Immature natural killer cell (primary cell): ENCODE results near the gene CDC42EP1. TPM values are rescaled to one million over a fixed set of nuclear protein-coding genes. Genes with fewer than 3 reads are reported as not detected.
"Not testable (repeated sequence)": the region's sequence is repeated elsewhere in the genome, so short reads cannot be mapped to it uniquely, and the experiment has no call there.

Experiments
- DNase-seq, 3 donors: peaks; one replicate each; pipeline ENCODE4 v3.0.0; 2022; ENCODE audit warnings: mixed read lengths in 1 of 3
- H3K27ac Mint-ChIP-seq, 6 donors: one replicate each; pipeline ENCODE4 v1.8.0; 2020; ENCODE audit warnings: mixed read lengths in 6 of 6, mild to moderate bottlenecking in 5 of 6, inconsistent platforms in 4 of 6, moderate library complexity in 3 of 6
- H3K27me3 Mint-ChIP-seq, 3 donors: one replicate each; pipeline ENCODE4 v1.8.0; 2020 to 2021; ENCODE audit warnings: low read depth in 3 of 3, mild to moderate bottlenecking in 3 of 3, mixed read lengths in 3 of 3, moderate library complexity in 3 of 3, inconsistent platforms in 1 of 3
- H3K36me3 Mint-ChIP-seq, 3 donors: one replicate each; pipeline ENCODE4 v1.8.0; 2020; ENCODE audit warnings: mixed read lengths in 3 of 3, inconsistent platforms in 2 of 3, mild to moderate bottlenecking in 2 of 3
- H3K4me1 Mint-ChIP-seq, 2 donors: one replicate each; pipeline ENCODE4 v1.8.0; 2020; ENCODE audit warnings: inconsistent platforms in 2 of 2, mild to moderate bottlenecking in 2 of 2, mixed read lengths in 2 of 2, moderate library complexity in 1 of 2
- H3K4me3 Mint-ChIP-seq, 5 donors: one replicate each; pipeline ENCODE4 v1.8.0; 2020; ENCODE audit warnings: mild to moderate bottlenecking in 5 of 5, mixed read lengths in 5 of 5, inconsistent platforms in 3 of 5, moderate library complexity in 3 of 5
- H3K9me3 Mint-ChIP-seq, 6 donors: one replicate each; pipeline ENCODE4 v1.8.0; 2020; ENCODE audit warnings: mild to moderate bottlenecking in 6 of 6, mixed read lengths in 6 of 6, inconsistent platforms in 4 of 6, moderate library complexity in 3 of 6
- polyA plus RNA-seq, 3 donors: library from polyadenylated mRNA; unstranded; fragments of 300-500 nt; fragmentation: Illumina TruSeq; gene quantifications; one replicate each; pipeline ENCODE4 v1.2.3, GENCODE V29; 2021

Gene CDC42EP1
- polyA plus RNA-seq, 3 donors from 2014 or later = 0.17 to 0.40 TPM; not detected in 1

DNA sequence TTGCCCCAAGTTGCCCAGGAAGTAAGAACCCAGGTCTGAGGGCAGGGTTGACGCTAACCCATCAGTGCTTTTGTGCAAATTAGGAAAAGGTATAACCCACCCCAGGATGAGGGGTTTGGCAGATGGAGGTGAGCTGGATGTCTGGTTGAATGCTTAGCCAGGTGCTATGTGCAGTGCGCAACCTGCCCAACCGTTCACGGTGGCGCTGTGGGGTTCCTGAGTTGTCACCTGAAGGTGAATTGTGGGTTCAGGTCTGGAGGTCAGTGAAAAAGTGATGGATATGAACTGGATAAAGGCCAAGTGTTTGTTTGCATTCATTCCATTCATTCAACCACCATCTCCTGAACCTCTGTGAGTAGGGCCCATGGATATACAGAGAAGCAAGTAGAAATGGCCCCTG lies 34.0 kb downstream of the CDC42EP1 start:
- peaks cover 11 to 14% of the 10 kb centered on the region in 2 donors for H3K4me1 Mint-ChIP-seq
- no peak overlapping the region for H3K4me3 Mint-ChIP-seq
- H3K36me3 Mint-ChIP-seq = no peaks in the 10 kb centered on the region
- no peak for DNase-seq
- H3K27ac Mint-ChIP-seq = no peak overlapping the region
- peaks cover 2 to 6% (median 3%) of the 10 kb centered on the region in 3 donors for H3K27me3 Mint-ChIP-seq
- no peaks in the 10 kb centered on the region for H3K9me3 Mint-ChIP-seq

GRCh38 chr22:37599153-37599552 lies 38.9 kb downstream of the CDC42EP1 start:
- H3K27me3 Mint-ChIP-seq = peaks cover 0 to 5% (median 2%) of the 10 kb centered on the region in 3 donors
- H3K36me3 Mint-ChIP-seq = no peaks in the 10 kb centered on the region
- H3K4me3 Mint-ChIP-seq = no peak overlapping the region
- no peak overlapping the region for H3K27ac Mint-ChIP-seq
- peaks cover 0 to 2% (median 0%) of the 10 kb centered on the region in 6 donors for H3K9me3 Mint-ChIP-seq
- DNase-seq = no peak
- H3K4me1 Mint-ChIP-seq = peaks cover 2 to 7% of the 10 kb centered on the region in 2 donors

DNA sequence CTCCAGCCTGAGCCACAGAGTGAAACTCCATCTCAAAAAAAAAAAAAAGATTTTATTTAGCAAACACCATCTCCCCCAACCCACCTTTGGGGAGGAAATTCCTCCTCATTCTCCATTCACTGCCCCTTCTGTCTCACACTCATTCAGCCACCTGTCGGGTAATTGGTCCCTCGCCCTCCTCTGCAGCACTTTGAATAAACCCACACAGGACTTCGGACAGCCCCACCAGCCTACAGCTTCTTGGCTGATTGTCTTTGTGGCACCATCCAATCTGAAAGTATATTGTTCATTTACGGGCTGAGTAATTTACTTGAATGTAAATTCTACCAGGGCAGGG lies 40.9 kb downstream of the CDC42EP1 start:
- no peak for DNase-seq
- Mint-ChIP-seq H3K36me3 (no peaks in the 10 kb centered on the region), H3K27ac (no peak overlapping the region), H3K4me3 (no peak overlapping the region), H3K9me3 (peaks cover 0 to 2% (median 0%) of the 10 kb centered on the region in 6 donors), H3K4me1 (peaks cover 16 to 23% of the 10 kb centered on the region in 2 donors), H3K27me3 (peaks cover 2 to 5% (median 2%) of the 10 kb centered on the region in 3 donors)

DNA sequence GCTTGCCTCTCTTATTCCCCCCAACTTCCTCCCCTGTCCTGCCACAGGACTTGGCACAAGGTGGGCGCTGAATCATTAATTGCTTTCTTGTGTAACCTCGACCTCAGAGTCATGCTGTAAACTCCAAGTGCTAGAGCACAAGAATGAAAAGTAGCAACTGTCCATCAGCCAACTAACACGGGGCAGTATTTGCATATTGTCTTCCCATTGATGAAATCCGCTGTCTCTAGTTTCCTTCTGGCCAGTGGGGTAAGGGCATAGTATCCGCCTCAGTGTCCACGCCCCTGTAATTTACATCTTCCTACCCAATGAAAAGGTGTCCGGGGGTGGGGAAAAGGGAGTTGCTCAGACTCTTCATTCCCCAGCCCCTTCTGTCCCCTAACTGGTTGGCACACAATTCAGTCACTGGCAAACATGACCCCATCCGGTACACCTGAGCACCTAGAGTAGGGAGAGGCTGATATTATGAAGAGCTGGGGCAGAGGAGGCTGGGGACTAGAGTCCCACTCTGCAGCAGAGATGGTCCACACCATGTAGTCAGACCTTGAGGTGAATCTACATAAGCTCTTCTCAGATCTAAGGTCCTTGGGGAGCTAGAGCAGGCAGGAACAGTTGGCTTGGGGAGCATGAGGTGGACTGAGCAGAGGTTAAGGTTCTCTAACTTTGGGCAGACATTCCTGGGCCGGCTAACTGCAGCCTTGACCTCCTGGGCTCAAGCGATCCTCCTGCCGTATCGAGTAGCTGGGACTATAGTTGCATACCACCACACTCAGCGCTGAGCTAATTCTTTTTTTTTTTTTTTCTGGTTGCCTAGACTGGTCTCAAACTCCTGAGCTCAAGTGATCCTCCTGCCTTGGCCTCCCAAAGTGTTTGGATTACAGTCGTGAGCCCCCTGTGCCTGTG lies 41.5 kb downstream of the CDC42EP1 start:
- H3K36me3 Mint-ChIP-seq = no peaks in the 10 kb centered on the region
- H3K27me3 Mint-ChIP-seq = peaks cover 0 to 5% (median 2%) of the 10 kb centered on the region in 3 donors
- peaks cover 17 to 24% of the 10 kb centered on the region in 2 donors for H3K4me1 Mint-ChIP-seq
- peaks cover 0 to 2% (median 0%) of the 10 kb centered on the region in 6 donors for H3K9me3 Mint-ChIP-seq
- DNase-seq = no peak
- H3K4me3 Mint-ChIP-seq = no peak overlapping the region
- H3K27ac Mint-ChIP-seq = no peak overlapping the region

DNA sequence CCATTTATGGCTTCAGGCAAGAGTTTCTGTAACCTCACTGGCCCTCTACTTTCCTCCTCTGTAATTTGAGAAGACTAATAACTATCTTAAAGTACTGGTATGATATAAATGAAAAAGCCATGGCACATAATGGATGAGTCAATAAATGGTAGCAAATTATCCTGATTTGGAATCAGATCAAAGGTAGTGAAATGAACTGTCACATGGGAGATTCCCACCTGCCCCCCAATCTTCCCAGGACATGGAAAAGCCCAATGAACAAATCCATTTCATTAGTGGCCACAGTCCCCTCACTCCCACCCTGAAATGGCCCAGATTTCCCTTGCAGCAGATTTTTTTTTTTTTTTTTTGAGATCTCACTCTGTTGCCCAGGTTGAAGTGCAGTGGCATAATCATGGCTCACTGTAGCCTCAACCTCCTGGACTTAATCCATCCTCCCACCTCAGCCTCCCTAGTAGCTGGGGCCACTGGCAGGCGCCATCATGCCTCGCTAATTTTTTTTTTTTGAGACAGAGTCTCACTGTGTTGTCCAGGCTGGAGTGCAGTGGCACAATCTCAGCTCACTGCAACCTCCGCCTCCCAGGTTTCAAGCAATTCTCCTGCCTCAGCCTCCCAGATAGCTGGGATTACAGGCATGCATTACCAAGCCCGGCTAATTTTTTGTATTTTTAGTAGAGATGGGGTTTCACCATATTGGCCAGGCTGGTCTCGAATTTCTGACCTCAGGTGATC lies 42.4 kb downstream of the CDC42EP1 start:
- H3K27ac Mint-ChIP-seq, H3K4me3 Mint-ChIP-seq, DNase-seq, H3K27me3 Mint-ChIP-seq, H3K36me3 Mint-ChIP-seq, H3K9me3 Mint-ChIP-seq: not testable (repeated sequence)
- peaks cover 26 to 33% of the 10 kb centered on the region in 2 donors for H3K4me1 Mint-ChIP-seq

GRCh38 chr22:37604074-37604473 lies 43.8 kb downstream of the CDC42EP1 start:
- Mint-ChIP-seq H3K4me1 (peaks cover 34 to 40% of the 10 kb centered on the region in 2 donors), H3K9me3 (peaks cover 0 to 2% (median 0%) of the 10 kb centered on the region in 6 donors), H3K27me3 (peaks cover 7 to 13% (median 7%) of the 10 kb centered on the region in 3 donors), H3K36me3 (no peaks in the 10 kb centered on the region), H3K27ac (no peak overlapping the region), H3K4me3 (no peak overlapping the region)
- no peak for DNase-seq

- Mint-ChIP-seq H3K4me1 (peaks cover 42 to 48% of the 10 kb centered on the region in 2 donors), H3K9me3 (peaks cover 0 to 2% (median 0%) of the 10 kb centered on the region in 6 donors), H3K4me3 (peak overlapping the region; percentile 52 to 75 (median 59)), H3K27ac (peak overlapping the region in 5 of 6 donors; percentile 73 to 87 (median 78)), H3K27me3 (peaks cover 11 to 13% (median 13%) of the 10 kb centered on the region in 3 donors), H3K36me3 (no peaks in the 10 kb centered on the region)
- DNase-seq = peak; percentile 45 to 59 (median 46)
Measured at GRCh38 chr22:37604875-37605274, 44.6 kb downstream of the CDC42EP1 start.

DNA sequence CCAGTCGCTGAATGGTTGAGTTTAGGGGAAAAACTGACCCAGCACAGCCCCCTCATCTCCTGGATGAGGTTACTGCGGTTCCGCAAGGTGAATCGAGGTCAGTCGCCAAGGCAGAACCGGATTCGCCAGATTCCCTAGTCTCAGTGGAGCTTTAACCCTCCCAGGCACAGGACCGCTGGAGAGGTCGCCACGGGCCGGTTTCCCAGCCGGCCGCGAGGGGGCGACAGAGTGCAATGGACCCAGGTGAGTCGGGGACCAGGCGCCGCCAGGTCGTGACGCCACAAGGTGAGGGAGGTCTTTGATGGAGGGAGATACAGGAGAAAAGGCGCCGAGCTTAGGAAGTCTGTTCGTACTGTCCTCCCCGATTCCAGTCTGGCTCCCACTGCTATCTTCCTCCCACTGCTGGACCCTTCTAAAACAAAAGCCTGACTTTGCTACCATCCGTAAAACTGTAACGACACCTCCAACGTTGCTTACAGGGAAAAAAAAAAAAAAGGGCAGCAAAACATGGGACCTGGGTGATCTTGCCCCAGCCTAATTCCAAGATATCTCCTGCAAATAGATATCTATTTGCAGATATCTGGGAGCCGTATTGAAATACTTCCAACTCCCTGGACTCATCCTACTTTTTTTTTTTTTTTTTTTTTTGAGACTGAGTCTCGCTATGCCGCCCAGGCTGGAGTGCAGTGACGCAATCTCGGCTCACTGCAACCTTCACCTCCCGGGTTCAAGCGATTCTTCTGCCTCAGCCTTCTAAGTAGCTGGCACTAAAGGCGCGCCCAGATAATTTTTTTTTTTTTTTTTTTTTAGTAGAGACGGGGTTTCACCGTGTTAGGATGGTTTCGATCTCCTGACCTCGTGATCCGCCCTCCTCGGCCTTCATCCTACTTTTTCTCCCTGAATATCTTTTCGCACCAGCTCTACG lies 47.0 kb downstream of the CDC42EP1 start:
- peak; percentile 78 to 80 (median 78) for DNase-seq
- Mint-ChIP-seq H3K4me1 (peaks cover 52 to 59% of the 10 kb centered on the region in 2 donors), H3K9me3 (no peaks in the 10 kb centered on the region), H3K4me3 (peak overlapping the region; percentile 62 to 94 (median 87)), H3K27me3 (peaks cover 11 to 13% (median 13%) of the 10 kb centered on the region in 3 donors), H3K36me3 (no peaks in the 10 kb centered on the region), H3K27ac (peak overlapping the region; percentile 83 to 100 (median 98))

GRCh38 chr22:37607935-37608476 lies 47.7 kb downstream of the CDC42EP1 start:
- H3K27me3 Mint-ChIP-seq = peaks cover 13 to 15% (median 13%) of the 10 kb centered on the region in 3 donors
- no peaks in the 10 kb centered on the region for H3K9me3 Mint-ChIP-seq
- H3K4me1 Mint-ChIP-seq = peaks cover 52 to 59% of the 10 kb centered on the region in 2 donors
- peak overlapping the region; percentile 91 to 100 (median 98) for H3K27ac Mint-ChIP-seq
- no peak for DNase-seq
- H3K4me3 Mint-ChIP-seq = peak overlapping the region; percentile 74 to 94 (median 87)
- no peaks in the 10 kb centered on the region for H3K36me3 Mint-ChIP-seq

GRCh38 chr22:37608477-37609239 lies 48.4 kb downstream of the CDC42EP1 start, which contains the start of gene GGA1:
Gene GGA1, plus strand, starts transcription at chr22:37608834. Its CDS starts 27 bp downstream, at chr22:37608861.
- no peaks in the 10 kb centered on the region for H3K9me3 Mint-ChIP-seq
- peaks cover 52 to 57% of the 10 kb centered on the region in 2 donors for H3K4me1 Mint-ChIP-seq
- peak; percentile 96 to 97 (median 97) for DNase-seq
- H3K27me3 Mint-ChIP-seq = peaks cover 13 to 15% (median 15%) of the 10 kb centered on the region in 3 donors
- H3K4me3 Mint-ChIP-seq = peak within 1 kb of the TSS; percentile 91 to 98 (median 94)
- peak within 1 kb of the TSS; percentile 94 to 100 (median 98) for H3K27ac Mint-ChIP-seq
- H3K36me3 Mint-ChIP-seq = no peaks in the 10 kb centered on the region

- Mint-ChIP-seq H3K27ac (peak overlapping the region; percentile 92 to 95 (median 94)), H3K4me3 (peak overlapping the region; percentile 91 to 98 (median 93)), H3K36me3 (no peaks in the 10 kb centered on the region), H3K4me1 (peaks cover 50 to 52% of the 10 kb centered on the region in 2 donors), H3K9me3 (no peaks in the 10 kb centered on the region), H3K27me3 (peaks cover 9 to 16% (median 15%) of the 10 kb centered on the region in 3 donors)
- DNase-seq = no peak
Measured at GRCh38 chr22:37609240-37610152, 49.2 kb downstream of the CDC42EP1 start.
